ENCODE results near the gene TIAM2.

TIAM2 gene

GRCh38 chr6:155244434-155244833 lies 249.3 kb downstream of the TIAM2 start:
- DNase-seq: no peak

- DNase-seq: no peak
Observed at GRCh38 chr6:155245193-155245592, 250.1 kb downstream of the TIAM2 start.

- no peak for DNase-seq
Observed at GRCh38 chr6:155245831-155246230, 250.7 kb downstream of the TIAM2 start.

DNA sequence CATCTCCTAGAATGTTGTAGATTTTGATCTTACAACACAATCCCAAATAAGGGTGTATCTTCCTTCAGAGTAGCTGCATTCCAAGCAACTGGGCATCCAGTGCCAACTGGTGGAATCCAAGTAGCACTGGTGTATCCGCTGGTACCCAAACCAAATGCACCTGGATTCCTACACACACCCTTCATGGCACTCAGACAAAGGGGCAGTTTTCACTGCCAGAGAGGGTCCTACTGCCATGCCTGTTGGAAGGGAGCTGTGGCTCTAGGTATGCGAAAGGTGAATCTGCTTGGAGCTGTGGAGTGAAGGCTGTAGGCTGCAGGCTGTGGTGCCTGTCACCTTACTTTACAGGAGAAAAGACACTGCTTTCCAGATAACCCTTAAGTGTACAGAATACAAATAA lies 251.7 kb downstream of the TIAM2 start:
- no peak for DNase-seq

GRCh38 chr6:155247618-155248007 lies 252.5 kb downstream of the TIAM2 start:
- DNase-seq: no peak

DNA sequence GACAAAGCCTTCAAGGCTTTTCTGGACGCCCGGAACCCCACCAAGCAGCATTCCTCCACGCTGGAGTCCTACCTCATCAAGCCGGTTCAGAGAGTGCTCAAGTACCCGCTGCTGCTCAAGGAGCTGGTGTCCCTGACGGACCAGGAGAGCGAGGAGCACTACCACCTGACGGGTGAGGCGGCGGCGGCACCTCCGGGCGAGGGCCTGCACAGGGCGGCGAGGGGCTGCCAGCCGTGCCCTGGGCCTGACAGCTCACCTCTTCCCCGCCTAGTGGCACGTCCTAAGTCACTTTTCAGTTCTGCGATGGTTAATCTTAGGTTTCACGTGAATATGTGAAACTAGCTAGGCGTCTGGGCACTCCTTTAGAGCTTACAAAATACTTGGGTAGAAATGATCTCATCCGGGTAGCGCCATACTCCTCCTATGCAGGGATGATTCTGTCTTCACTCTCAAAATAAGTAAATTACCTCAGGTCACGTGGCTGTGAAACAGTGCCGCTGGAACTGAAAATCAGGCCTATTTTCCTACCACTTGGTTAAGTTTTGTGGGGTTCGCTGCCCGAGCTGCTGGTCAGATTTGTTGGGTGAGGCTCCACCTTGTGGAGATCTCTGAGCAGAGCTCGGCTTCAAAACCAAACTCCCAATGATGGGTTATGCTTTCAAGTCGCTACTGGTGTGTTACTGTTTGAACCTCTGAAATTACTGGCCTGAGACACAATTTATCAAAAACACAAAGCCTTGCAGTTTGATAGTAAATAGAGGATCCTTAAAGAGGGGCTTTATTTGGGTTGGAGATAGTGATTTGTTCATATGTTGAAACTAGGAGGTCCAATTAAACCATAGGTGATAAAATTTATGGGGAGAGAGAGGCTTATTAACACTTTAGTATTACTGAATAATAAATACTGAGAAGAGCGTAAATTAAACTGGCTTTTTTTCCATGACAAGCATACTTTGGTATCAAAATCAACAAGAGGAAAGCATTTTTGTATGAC lies 253.2 kb downstream of the TIAM2 start:
- no peak for DNase-seq

DNA sequence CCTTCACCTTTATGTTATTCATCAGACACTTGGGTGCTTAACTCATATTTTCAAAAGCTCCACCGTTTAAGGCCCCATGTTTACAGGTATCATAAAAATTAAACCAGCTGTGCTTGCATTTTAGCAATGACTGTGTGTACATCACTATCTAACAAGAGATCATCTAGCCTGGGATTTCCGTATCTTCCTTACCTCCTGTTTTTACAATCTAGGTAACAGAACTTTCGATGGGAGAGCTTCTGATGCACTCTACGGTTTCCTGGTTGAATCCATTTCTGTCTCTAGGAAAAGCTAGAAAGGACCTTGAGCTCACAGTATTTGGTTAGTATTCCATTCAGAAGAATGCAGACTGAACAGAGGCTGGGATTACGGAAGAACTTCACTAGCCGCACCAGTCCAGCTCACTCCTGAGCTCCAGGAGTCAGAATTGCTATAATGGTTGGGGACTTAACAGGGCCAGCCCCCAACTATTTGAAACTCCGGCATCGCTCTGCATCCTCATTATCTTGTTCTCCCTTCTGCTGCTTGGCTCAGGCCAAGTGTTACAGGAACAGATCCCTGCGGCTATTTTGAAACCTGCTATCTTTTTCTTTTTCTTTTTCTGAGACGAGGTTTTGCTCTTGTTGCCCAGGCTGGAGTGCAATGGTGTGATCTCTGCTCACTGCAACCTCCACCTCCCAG lies 255.7 kb downstream of the TIAM2 start:
- DNase-seq: no peak

DNA sequence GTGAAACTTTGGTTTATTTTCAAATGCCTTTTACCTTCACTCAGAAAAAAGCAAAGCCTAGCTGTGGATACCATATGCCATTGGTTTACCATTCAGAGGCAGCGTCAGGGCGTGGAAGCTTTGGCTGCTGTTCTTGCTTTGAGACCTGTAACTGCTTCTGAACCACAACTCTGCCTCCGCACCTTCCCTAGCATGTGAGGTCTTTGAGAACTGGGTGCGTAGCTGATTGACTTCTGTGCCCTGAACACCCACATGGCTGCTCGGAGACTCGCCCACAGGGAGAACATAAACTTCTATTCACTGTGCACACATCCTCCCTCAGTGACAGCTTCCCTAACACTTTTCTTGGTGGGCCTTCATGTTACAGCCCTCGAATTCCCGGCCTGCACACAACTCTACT lies 257.5 kb downstream of the TIAM2 start:
- DNase-seq: no peak

- DNase-seq: no peak
Observed at GRCh38 chr6:155253337-155253736, 258.2 kb downstream of the TIAM2 start.

DNA sequence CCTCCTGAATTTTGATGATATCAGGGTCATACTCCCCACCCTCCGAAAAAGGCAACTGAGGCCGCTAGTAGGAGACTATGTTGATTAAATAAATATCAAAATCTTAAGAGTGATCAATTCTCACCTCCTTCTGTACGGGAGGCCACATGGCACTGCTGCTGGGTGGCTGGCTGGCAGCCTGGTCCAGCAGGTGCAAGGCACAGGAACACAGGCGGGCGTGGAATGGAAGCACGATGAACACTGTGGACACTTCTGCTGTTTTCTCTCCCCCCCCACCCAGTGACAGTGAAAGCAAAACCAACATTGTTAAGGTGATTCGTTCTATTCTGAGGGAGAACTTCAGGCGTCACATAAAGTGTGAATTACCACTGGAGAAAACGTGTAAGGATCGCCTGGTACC lies 259.0 kb downstream of the TIAM2 start:
- no peak for DNase-seq

DNA sequence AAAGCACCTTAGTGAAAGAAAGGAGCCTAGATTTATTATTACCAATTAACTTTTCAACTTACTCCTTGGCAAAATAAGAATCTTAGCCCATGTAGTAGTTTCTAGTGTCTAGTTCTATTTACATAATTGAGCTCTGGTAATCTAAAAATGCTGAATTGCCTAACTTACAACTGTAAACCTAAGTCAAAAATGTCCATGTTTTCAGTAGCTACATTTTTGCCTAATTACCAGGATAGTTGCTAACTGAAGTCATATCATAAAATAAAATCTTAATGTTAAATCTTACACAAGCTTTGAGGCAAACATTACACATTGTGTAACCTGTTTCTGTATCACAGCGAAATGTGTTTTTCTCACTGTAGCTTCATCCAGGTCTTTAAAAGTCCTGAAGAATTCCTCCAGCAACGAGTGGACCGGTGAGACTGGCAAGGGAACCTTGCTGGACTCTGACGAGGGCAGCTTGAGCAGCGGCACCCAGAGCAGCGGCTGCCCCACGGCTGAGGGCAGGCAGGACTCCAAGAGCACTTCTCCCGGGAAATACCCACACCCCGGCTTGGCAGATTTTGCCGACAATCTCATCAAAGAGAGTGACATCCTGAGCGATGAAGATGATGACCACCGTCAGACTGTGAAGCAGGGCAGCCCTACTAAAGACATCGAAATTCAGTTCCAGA lies 261.1 kb downstream of the TIAM2 start:
- DNase-seq: no peak

DNA sequence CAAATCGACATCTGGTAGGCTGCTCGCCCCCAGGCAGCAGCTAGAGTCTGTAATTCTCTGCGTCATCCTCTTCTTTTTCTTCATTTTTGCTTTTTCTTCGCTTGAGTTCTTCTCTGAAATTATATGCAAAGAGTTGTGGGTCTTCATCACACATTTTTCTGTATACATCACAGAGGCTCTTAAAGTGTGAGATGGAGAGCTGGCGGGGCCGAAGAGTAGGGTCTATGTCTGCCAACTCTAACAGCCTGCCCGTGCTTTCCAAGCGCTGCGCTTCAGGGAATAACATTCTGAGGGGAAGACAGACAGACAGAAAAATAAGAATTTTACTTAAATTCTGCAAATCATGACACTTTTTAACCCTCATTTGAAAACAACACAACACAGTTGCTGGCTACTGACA lies 262.7 kb downstream of the TIAM2 start:
- DNase-seq: no peak

- no peak for DNase-seq
Observed at GRCh38 chr6:155259204-155259603, 264.1 kb downstream of the TIAM2 start.

DNA sequence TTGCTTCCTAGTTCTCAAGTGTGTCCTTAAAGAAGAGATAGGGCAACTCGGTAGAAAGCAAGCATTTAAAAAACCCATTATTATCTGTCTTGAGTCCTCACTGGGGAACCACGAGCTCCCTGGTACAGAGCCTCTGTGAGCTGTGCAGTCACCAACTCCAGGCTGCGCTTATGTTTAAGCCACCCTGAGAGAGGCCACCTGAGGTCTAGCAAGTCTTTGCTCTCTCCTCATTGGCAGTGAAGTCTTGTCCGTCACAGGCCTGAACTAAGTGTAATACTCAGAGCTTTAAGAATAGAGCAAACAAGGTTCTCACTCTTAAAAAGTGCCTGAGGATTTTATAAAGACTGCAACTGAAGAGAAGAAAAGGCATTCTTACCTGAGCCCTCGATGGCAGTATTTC lies 264.8 kb downstream of the TIAM2 start:
- no peak for DNase-seq

GRCh38 chr6:155260686-155261085 lies 265.6 kb downstream of the TIAM2 start:
- no peak for DNase-seq

- no peak for DNase-seq
Observed at GRCh38 chr6:155261111-155261900, 266.2 kb downstream of the TIAM2 start.

DNA sequence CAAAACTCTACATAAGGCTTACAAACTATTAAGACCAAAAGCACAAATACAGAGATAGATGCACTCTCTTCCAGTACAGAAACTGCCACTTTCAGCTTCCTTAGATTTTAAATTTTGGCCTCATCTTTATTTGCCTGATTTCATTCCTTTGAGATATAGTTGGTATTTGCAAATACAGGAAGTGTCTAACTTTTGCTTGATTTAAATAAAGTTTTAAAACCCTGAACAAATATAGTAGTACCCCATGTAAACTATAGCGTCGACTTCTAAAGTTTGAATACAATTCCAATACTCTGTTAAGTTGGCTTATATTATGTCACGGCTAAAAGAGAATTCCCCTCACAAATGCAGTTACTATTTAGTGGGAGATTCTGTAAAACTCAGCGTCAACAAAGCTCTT lies 267.5 kb downstream of the TIAM2 start:
- DNase-seq: no peak

- no peak for DNase-seq
Observed at GRCh38 chr6:155263373-155264063, 268.4 kb downstream of the TIAM2 start, which contains the start of gene CLDN20. Gene CLDN20, plus strand, starts transcription at chr6:155264013. Its CDS starts 11,707 bp downstream, at chr6:155275720.

GRCh38 chr6:155264693-155265320 lies 269.7 kb downstream of the TIAM2 start:
- no peak for DNase-seq

GRCh38 chr6:155265843-155266535 lies 270.9 kb downstream of the TIAM2 start:
- DNase-seq: no peak

GRCh38 chr6:155267411-155267810 lies 272.3 kb downstream of the TIAM2 start:
- no peak for DNase-seq
